Measurements from ENCODE around the gene UBXN7.

GRCh38 chr3:196454935-196455334 is 22.7 kb upstream of the UBXN7 start:
- no peak for TF ChIP-seq CTCF (IDR thresholded peaks at IDR 0.05)
- no peak for TF ChIP-seq ZFX (IDR thresholded peaks at IDR 0.05; ENCODE audit: borderline replicate concordance)
